Activated T-cell treated with anti-CD3 and anti-CD28 coated beads, Interleukin-2, amount 50 U/mL, for 72 hours (primary cell): ENCODE data around the gene WDFY2. TPM values are rescaled to one million over a fixed set of nuclear protein-coding genes. Genes with fewer than 3 reads are reported as not detected.

Source experiments
- ATAC-seq, 2 donors: fragments of 150-1000 bp; cut with Tn5 transposase; replicated peaks in 1 of 2; 2 replicates each; pipeline ENCODE4 v1.10.0; 2021; ENCODE audit warnings: moderate library complexity in 2 of 2, mild to moderate bottlenecking in 1 of 2
- DNase-seq, 2 donors: peaks; one replicate each; pipeline ENCODE4 v3.0.0; 2021 to 2022; ENCODE audit warnings: mixed read lengths in 1 of 2
- H3K27ac Mint-ChIP-seq: one replicate; pipeline ENCODE4 v1.8.0; 2022; ENCODE audit warnings: mild to moderate bottlenecking, moderate library complexity, mixed read lengths
- H3K27me3 Mint-ChIP-seq: one replicate; pipeline ENCODE4 v1.8.0; 2022; ENCODE audit warnings: low read depth, mixed read lengths
- H3K36me3 Mint-ChIP-seq, 2 donors: one replicate each; pipeline ENCODE4 v1.8.0; 2022; ENCODE audit warnings: mixed read lengths in 2 of 2, mild to moderate bottlenecking in 1 of 2; ENCODE audit not compliant: insufficient read depth in 2 of 2
- H3K4me1 Mint-ChIP-seq: one replicate; pipeline ENCODE4 v1.8.0; 2022; ENCODE audit warnings: low read depth, mixed read lengths
- H3K4me3 Mint-ChIP-seq, 2 donors: one replicate each; pipeline ENCODE4 v1.8.0; 2022; ENCODE audit warnings: mild to moderate bottlenecking in 2 of 2, mixed read lengths in 2 of 2, moderate library complexity in 2 of 2
- H3K9me3 Mint-ChIP-seq, 2 donors: one replicate each; pipeline ENCODE4 v1.8.0; 2022; ENCODE audit warnings: mixed read lengths in 2 of 2
- total RNA-seq, 2 donors: library from RNA; stranded (reverse); gene quantifications; one replicate each; pipeline ENCODE4 v1.2.3, GENCODE V29; 2022

WDFY2 gene
- total RNA-seq, 2 donors from 2014 or later: 12.6 to 13.5 TPM

- Mint-ChIP-seq H3K4me1 (peaks cover 53% of the 10 kb centered on the region), H3K4me3 (no peak overlapping the region), H3K27ac (no peak overlapping the region), H3K27me3 (no peaks in the 10 kb centered on the region), H3K9me3 (no peaks in the 10 kb centered on the region), H3K36me3 (peaks cover 3% of the 10 kb centered on the region in 2 donors)
- ATAC-seq: peak; percentile 43 to 45
- peak; percentile 66 to 68 for DNase-seq
These were observed 213.6 kb downstream of the WDFY2 start for GRCh38 chr13:51797664-51798488.

- peaks cover 0 to 2% of the 10 kb centered on the region in 2 donors for H3K36me3 Mint-ChIP-seq
- DNase-seq: no peak
- no peak overlapping the region for H3K4me3 Mint-ChIP-seq
- peaks cover 46% of the 10 kb centered on the region for H3K4me1 Mint-ChIP-seq
- H3K27ac Mint-ChIP-seq: no peak overlapping the region
- no peaks in the 10 kb centered on the region for H3K27me3 Mint-ChIP-seq
- no peak for ATAC-seq
- no peaks in the 10 kb centered on the region for H3K9me3 Mint-ChIP-seq
These were observed 215.0 kb downstream of the WDFY2 start for GRCh38 chr13:51799261-51799660.

GRCh38 chr13:51800486-51800885, 216.2 kb downstream of the WDFY2 start:
- H3K4me3 Mint-ChIP-seq: no peak overlapping the region
- ATAC-seq (no peak), DNase-seq (no peak)
- H3K4me1 Mint-ChIP-seq: peaks cover 53% of the 10 kb centered on the region
- H3K27me3 Mint-ChIP-seq: no peaks in the 10 kb centered on the region
- H3K27ac Mint-ChIP-seq: no peak overlapping the region
- H3K9me3 Mint-ChIP-seq: no peaks in the 10 kb centered on the region
- H3K36me3 Mint-ChIP-seq: peaks cover 0 to 2% of the 10 kb centered on the region in 2 donors

- DNase-seq (no peak), ATAC-seq (no peak)
- H3K9me3 Mint-ChIP-seq: no peaks in the 10 kb centered on the region
- H3K27me3 Mint-ChIP-seq: no peaks in the 10 kb centered on the region
- no peak overlapping the region for H3K27ac Mint-ChIP-seq
- peak overlapping the region; percentile 95 to 98 for H3K4me3 Mint-ChIP-seq
- peaks cover 0 to 4% of the 10 kb centered on the region in 2 donors for H3K36me3 Mint-ChIP-seq
- peaks cover 56% of the 10 kb centered on the region for H3K4me1 Mint-ChIP-seq
These were observed 217.4 kb downstream of the WDFY2 start for GRCh38 chr13:51801631-51802099.

- Mint-ChIP-seq H3K27me3 (no peaks in the 10 kb centered on the region), H3K4me1 (peaks cover 49% of the 10 kb centered on the region), H3K36me3 (peaks cover 0 to 4% of the 10 kb centered on the region in 2 donors), H3K4me3 (peak overlapping the region; percentile 95 to 98), H3K9me3 (no peaks in the 10 kb centered on the region), H3K27ac (peak overlapping the region; percentile 99)
- DNase-seq (no peak), ATAC-seq (peak in 1 of 2 donors; percentile 0)
These were observed 218.6 kb downstream of the WDFY2 start for GRCh38 chr13:51802631-51803418.

- Mint-ChIP-seq H3K27ac (peak within 1 kb of the TSS; percentile 99), H3K4me3 (peak within 1 kb of the TSS; percentile 95 to 98), H3K36me3 (peaks cover 0 to 4% of the 10 kb centered on the region in 2 donors), H3K4me1 (peaks cover 46% of the 10 kb centered on the region), H3K27me3 (no peaks in the 10 kb centered on the region), H3K9me3 (no peaks in the 10 kb centered on the region)
- peak; percentile 83 to 87 for DNase-seq
- ATAC-seq: peak; percentile 77 to 78
These were observed 219.4 kb downstream of the WDFY2 start, which contains the start of gene DHRS12 for GRCh38 chr13:51803422-51804294. Gene DHRS12 (minus strand): TSS chr13:51804163. CDS start chr13:51799659, 4,504 bp downstream.

GRCh38 chr13:51804295-51805172, 220.3 kb downstream of the WDFY2 start:
- Mint-ChIP-seq H3K4me1 (peaks cover 46% of the 10 kb centered on the region), H3K4me3 (peak overlapping the region; percentile 84 to 93), H3K36me3 (peaks cover 0 to 5% of the 10 kb centered on the region in 2 donors), H3K27me3 (no peaks in the 10 kb centered on the region), H3K9me3 (no peaks in the 10 kb centered on the region), H3K27ac (peak overlapping the region; percentile 89)
- DNase-seq (peak; percentile 52 to 55), ATAC-seq (peak; percentile 26 to 34)

GRCh38 chr13:51805313-51805712, 221.1 kb downstream of the WDFY2 start:
- H3K4me1 Mint-ChIP-seq: peaks cover 46% of the 10 kb centered on the region
- DNase-seq (no peak), ATAC-seq (no peak)
- H3K27me3 Mint-ChIP-seq: no peaks in the 10 kb centered on the region
- H3K36me3 Mint-ChIP-seq: peaks cover 0 to 5% of the 10 kb centered on the region in 2 donors
- H3K4me3 Mint-ChIP-seq: peak overlapping the region; percentile 84 to 93
- H3K9me3 Mint-ChIP-seq: no peaks in the 10 kb centered on the region
- peak overlapping the region; percentile 89 for H3K27ac Mint-ChIP-seq

- no peaks in the 10 kb centered on the region for H3K27me3 Mint-ChIP-seq
- peaks cover 0 to 5% of the 10 kb centered on the region in 2 donors for H3K36me3 Mint-ChIP-seq
- no peak for ATAC-seq
- peak overlapping the region; percentile 30 for H3K27ac Mint-ChIP-seq
- H3K9me3 Mint-ChIP-seq: no peaks in the 10 kb centered on the region
- H3K4me1 Mint-ChIP-seq: peaks cover 45% of the 10 kb centered on the region
- DNase-seq: no peak
- H3K4me3 Mint-ChIP-seq: peak overlapping the region in 1 of 2 donors; percentile 93
These were observed 221.7 kb downstream of the WDFY2 start for GRCh38 chr13:51805925-51806324.

- H3K27me3 Mint-ChIP-seq: no peaks in the 10 kb centered on the region
- ATAC-seq (no peak), DNase-seq (no peak)
- H3K36me3 Mint-ChIP-seq: peaks cover 0 to 5% of the 10 kb centered on the region in 2 donors
- H3K9me3 Mint-ChIP-seq: no peaks in the 10 kb centered on the region
- no peak overlapping the region for H3K27ac Mint-ChIP-seq
- H3K4me1 Mint-ChIP-seq: peaks cover 44% of the 10 kb centered on the region
- no peak overlapping the region for H3K4me3 Mint-ChIP-seq
These were observed 222.3 kb downstream of the WDFY2 start for GRCh38 chr13:51806566-51806965.

- ATAC-seq: no peak
- Mint-ChIP-seq H3K4me1 (peaks cover 44% of the 10 kb centered on the region), H3K27me3 (no peaks in the 10 kb centered on the region), H3K36me3 (peaks cover 0 to 5% of the 10 kb centered on the region in 2 donors), H3K4me3 (no peak overlapping the region), H3K9me3 (no peaks in the 10 kb centered on the region), H3K27ac (no peak overlapping the region)
- no peak for DNase-seq
These were observed 222.8 kb downstream of the WDFY2 start for GRCh38 chr13:51807041-51807440.
